Mammary epithelial cell (primary cell): Measurements from ENCODE around the gene WDR70.

ENCODE experiments used
- CTCF ChIP-seq, 2 donors: IDR thresholded peaks in 1 of 2; conservative IDR thresholded peaks in 1 of 2; 2 replicates each; pipeline ENCODE4 v1.5.1; 2011 to 2012; ENCODE audit warnings: inconsistent platforms in 2 of 2, low read length in 2 of 2, mild to moderate bottlenecking in 2 of 2, control low read depth in 1 of 2, low read depth in 1 of 2; ENCODE audit not compliant: insufficient read depth in 1 of 2; ENCODE audit errors: extremely low read depth in 1 of 2
- EZH2 ChIP-seq: IDR thresholded peaks from 2 replicates; pipeline ENCODE4 v1.6.1; 2012; ENCODE audit warnings: low read length, inconsistent platforms, borderline replicate concordance

GRCh38 chr5:37704406-37704805 is 325.3 kb downstream of the WDR70 start:
- TF ChIP-seq CTCF (conservative IDR thresholded peaks at IDR 0.05 in 1 of 2, IDR thresholded peaks at IDR 0.05 in 1 of 2; ENCODE audit: extremely low read depth in 1 of 2, insufficient read depth in 1 of 2, low read depth in 1 of 2, low read length in 2 of 2): no peak
- no peak for TF ChIP-seq EZH2
